ENCODE data around the gene F8. TPM values are rescaled to one million over a fixed set of nuclear protein-coding genes. Genes with fewer than 3 reads are reported as not detected.
"Not testable (repeated sequence)": the region's sequence is repeated elsewhere in the genome, so short reads cannot be mapped to it uniquely, and the experiment has no call there.

Gene F8
- total RNA-seq, 1 donor from 2014 or later: 5.2 TPM

DNA sequence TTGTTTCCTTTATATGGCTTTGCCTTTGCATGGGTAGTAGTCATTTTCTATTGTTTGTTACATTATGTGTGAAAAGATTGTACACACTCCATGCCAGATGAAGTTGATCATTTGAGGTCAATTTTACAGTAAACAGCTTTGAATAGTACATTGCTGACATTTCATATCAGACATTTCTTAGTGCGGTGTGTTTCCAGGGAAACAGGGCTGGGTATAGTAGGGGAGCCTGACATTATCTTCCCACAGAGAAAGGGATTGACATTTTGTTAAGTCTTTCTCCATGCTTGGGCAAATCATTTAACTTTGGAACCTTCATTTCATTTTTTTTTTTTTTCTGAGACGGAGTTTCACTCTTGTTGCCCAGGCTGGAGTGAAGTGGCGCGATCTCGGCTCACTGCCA lies 9.1 kb upstream of the F8 start:
- no peak for DNase-seq (ENCODE audit: low read depth)

DNA sequence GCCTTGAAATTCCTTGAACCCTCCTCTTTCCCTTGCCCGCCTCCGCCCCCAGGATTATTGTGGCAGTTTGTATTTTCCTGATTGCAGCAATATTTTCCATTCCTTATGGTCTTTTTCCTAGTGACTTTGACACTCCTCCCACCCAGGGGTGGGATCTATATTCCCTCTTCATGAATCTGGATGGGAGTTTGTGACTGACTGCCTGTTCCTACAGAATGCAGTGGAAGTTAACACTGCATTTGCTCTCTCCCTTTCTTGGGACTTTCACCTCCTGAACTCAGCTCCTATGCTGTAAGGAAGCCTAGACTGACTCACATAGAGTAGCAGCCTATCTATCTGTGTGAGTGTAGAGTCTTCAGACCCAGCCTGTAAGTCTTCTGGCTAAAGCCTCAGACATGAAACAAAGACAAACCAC lies 6.4 kb upstream of the F8 start:
- peak; percentile 46 for DNase-seq (ENCODE audit: low read depth)

DNA sequence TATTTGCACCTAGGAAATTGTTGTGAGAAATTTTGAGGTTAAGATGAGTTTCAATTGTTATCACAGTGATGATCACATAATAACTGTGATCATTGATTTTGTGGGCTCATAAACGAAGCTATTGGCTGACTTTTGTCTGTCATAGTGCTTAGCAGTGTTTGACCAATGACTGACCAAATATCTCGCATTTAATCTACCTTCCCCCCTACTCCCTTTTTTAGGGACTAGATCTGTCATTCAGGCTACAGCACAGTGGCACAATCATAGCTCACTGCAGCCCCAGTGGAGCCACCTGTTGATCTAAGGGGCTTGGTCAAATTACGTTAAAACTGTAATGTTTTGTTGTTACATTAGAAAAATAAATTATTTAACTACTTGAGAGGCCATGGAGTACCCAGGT lies 5.6 kb upstream of the F8 start:
- DNase-seq (ENCODE audit: low read depth): no peak

DNA sequence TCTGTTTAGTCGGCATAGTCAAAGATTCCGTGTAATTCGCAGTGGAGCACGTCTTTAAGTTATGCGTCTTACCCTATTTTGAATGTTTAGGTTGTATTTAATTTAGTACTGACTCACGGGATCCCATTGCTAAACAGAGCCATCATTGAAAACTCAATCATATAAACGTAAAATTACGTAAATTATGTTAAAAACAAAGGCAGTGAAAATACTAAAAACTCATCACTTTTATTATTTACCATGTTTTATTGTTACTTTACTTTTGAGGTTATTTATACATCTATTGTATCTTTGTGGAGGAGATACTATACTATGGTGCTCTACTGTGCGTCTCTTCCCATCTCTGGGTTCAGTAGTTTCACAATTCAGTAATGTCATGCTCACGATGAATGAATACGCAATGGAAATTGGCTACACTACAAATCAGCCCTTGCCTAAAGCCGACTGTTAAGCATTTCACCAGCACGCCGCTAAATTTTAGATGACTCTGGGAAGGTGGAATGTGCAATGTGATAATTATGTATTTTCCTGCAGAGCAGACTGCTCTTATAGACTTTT lies 5.1 kb upstream of the F8 start:
- DNase-seq (ENCODE audit: low read depth): peak; percentile 57

DNA sequence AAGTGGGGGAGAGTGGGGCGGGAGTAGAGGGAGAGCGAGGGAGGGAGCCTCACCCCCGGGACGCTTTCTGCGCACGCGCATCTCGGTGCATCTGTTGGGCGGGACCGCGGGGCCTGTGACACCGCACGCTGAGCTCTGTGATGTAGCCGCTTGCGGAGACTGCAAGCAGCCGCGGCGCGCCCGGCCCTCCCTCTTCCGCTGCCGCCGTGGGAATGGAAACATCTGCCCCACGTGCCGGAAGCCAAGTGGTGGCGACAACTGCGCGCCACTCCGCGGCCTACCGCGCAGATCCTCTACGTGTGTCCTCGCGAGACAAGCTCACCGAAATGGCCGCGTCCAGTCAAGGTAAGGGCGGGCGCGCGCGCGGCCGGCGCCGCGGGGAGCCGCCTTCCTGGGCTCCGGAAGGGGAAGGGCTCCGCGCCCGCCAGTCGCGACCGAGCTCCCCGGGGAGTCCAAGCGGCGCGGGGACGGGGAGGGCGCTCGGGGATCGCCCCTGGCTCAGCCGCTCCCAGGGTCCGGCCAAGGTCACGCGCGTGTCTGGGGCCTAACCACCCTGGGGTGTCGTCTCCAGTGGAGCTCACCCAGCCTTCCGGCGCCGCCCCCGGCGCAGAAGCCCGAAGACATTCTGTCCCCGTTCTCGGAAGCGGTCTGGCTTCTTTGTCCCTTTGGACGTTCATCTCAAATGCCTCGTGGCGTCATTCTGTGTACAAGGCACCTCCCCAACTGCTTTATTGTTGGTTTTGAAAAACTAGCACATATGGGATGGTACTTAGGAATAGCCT lies 4.4 kb upstream of the F8 start, which contains the start of gene FUNDC2:
Gene FUNDC2 (plus strand): TSS at position 118 of the 782 bp plus-strand sequence. CDS start 95 bp downstream, at position 213.
- peak; percentile 79 for DNase-seq (ENCODE audit: low read depth)

DNA sequence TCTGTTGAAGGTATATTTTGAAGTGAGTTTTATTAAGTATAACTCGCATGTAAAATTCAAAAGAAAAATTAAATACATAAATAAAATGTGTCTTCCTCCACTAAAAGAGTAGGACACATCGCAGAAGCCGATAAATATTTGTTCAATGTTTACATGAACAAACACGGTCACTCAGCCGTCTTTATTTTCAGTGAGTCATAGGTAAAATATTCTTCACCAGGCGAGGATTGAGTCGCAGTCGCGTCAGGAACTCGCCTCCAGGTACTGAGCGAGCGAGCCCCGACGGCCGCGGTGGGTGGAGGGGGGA lies 3.9 kb upstream of the F8 start:
- no peak for DNase-seq (ENCODE audit: low read depth)

DNA sequence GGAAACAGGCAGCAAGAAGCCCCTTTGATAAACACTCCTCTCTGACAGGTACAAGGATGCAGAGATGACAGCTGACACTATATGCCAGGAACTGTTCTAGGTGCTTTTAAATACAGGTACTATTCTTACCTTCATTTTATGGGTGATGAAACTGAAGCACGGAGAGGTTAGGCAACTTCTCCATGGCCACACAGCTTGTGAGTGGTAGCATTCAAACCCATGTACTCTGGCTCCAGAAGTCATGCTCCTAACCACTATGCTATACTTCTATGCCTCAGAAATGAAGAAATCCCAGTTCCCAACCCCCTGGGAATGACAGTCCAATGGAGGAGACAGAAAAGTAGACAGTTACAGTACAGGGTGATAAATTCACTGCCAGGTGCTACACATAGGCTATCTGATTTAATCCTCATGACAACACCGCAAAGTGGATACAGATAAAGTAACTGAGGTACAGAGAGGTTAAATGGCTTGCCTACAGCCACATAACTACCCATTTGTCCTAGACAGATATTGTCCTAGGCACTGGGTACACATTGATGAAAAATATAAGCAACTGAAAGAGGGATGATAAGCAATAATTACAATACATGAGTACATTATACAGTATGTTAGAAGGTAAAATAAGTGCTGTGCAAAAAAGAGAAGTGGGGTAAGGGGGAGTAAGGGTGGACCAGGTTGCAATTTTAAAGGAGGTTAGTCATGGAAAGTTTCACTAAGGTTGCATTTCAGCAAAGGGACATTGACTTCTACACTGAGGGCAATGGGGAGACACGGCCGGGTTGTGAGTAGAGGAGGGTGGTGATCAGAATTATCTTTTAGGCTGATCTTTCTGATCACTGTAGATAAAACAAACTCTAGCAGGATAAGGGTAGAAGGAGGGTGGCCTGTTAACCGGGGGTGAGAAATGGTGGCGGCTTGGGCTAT lies 1.6 kb upstream of the F8 start:
- DNase-seq (ENCODE audit: low read depth): no peak

DNA sequence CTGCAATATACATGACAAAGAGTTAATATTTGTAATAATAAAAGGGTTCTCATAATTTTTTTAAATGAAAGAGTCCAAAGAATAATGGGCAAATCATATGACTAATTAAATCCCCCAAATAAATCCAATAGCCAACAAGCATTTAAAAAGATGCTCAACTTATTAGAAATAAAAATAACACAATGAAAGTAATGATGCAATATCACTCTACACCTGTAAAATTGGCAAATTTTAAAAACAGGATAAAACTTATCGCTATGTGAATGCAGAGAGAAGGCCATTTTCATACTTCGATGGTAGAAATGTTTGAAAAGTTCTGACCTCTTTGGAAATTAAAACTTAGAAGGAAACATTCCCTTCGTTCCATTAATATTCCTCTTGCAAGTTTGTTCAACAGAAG lies 1.9 kb downstream of the F8 start:
- DNase-seq (ENCODE audit: low read depth): no peak

DNA sequence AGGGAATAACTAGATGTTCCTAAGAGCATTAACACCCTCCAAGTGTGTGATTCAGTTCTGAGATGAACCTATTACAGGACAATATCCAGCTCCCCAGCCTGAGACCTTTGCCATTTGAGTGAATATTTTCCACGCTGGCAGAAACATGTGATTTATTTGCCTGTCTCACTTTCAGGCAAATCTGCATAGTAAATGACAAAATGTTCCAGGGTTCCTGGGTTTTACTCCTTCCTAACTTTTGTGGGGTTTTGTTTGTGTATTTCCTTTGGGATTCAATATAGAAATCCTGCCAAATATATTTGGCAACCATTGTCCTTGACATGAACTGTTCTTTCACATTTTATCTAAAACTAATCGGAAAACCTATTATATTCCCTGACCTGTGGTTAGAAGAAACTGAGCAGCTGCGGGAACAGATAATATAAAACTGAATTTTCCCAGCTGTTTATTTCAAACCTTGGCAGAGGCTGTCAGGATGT lies 12.5 kb downstream of the F8 start:
- DNase-seq (ENCODE audit: low read depth): no peak

DNA sequence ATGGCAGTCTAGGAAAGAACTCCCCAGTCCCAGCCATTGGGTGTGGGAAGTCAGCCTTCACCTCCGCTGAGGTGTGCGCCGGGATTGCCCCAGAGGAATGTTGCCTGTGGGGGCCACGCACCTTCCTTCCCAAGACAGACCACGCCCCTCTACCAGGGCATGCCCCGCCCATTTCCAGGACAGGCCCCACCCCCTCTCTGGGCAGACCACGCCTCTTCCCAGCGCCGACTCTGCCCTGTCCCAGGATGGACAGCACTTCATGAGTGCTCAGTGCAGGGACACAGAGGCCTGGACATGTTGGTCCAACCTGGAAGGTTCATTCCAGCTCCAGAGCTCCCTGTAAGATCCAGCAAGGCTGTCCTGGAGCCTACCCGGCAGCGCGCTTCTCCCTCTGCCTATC lies 13.9 kb downstream of the F8 start:
- not testable (repeated sequence) for DNase-seq (ENCODE audit: low read depth)

DNA sequence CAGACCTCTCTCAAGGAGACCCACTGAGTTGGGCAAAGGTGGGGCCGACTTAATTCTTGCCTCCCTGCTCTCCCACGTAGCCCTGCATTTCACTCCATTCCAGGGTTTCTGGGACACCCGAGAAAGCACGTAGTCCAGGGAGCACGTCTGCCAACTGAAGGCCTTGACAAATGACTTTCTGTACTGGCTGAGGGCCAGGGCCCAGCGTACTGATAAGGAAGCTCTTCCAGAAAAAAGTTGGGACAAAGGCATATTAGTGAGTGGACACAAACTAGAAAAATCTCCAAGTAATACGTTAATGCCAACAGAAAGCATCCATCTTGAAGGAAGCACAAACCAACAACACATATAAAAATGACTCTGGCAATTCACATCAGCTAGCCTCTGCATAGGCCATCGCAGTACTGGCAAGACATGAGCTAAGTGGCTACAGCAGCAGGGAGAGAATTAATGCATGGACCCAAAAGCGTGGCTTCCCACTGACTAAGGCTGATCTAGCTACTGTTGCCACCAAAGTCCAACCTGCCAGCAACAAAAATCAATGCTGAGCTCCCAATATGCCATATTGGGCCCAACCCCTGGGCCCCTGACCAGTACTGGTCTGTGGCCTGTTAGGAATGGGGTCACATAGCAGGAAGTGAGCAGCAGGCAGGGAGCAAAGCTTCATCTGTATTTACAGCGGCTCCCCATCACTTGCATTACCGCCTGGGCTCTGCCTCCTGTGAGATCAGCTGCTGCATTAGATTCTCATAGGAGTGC lies 15.4 kb downstream of the F8 start:
- not testable (repeated sequence) for DNase-seq (ENCODE audit: low read depth)

DNA sequence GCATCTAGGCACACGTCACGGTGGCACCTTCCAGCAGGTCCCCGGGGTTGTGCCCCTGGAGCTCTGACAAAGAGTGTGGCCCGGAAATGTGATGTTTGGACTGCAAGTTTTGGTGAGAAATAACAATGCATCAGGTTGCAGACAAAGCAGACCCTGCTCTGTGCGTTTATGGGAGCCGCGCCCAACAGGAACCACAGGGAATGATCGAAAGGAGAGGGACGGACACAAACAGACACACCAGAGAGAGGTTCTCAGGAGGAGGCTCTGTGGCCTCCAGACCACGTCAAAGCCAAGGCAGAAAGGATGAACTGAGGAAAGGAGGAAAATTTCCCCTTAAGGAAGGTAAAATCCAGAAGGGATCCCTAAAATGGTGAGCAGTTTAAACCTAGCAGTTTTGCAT lies 16.1 kb downstream of the F8 start:
- DNase-seq (ENCODE audit: low read depth): not testable (repeated sequence)

DNA sequence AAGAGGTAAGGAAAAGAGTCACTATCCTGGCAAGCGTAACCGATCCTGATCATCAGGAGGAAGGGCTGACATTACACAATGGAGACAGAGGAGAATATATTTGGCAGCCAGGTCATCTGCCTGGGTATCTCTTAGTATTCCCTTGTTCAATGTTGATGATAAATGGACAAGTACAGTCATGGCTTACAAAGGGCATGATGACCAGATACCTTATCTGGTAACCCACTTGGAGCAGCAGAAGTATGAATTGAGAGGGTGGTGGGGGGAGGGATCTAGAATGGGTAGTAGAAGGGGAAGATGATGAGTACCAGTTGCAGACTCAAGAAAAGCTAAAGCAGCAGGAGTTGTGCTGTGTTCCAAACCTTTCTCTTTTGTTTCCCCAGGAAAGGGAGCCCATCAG lies 17.3 kb downstream of the F8 start:
- no peak for DNase-seq (ENCODE audit: low read depth)

DNA sequence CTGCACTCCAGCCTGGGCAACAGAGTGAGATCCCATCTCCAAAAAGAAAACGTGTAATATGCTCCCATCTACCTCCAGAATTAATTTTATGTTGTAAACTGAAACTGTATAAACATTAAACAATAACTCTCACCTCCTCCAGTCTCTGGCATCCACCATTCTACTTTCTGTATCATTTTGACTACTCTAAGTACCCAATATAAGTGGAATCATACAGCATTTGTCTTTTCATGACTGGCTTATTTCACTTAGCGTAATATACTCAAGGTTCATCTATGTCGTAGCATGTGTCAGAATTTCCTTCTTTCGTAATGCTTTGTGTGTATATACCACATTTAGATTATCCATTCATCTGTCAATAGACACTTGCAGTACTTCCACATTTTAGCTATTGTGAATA lies 20.6 kb downstream of the F8 start:
- DNase-seq (ENCODE audit: low read depth): no peak

DNA sequence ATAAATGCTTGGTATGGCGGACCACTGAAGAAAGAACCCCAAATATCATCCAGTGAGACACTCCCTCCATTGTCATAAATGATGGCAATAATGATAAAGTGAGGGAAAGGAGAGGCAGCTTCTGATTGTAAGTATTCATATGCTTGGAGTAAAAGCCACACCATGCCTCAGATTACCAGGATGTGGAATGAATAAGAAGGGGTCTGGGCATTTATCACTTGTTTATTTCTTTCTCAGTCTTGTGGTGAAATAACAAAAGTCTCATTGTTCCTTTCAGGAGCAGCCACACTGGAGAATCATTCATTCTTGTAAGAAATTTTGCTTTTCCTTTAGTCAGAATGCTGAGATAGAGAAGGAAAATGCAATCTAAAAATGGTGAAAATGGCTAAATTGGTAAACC lies 21.7 kb downstream of the F8 start:
- no peak for DNase-seq (ENCODE audit: low read depth)

DNA sequence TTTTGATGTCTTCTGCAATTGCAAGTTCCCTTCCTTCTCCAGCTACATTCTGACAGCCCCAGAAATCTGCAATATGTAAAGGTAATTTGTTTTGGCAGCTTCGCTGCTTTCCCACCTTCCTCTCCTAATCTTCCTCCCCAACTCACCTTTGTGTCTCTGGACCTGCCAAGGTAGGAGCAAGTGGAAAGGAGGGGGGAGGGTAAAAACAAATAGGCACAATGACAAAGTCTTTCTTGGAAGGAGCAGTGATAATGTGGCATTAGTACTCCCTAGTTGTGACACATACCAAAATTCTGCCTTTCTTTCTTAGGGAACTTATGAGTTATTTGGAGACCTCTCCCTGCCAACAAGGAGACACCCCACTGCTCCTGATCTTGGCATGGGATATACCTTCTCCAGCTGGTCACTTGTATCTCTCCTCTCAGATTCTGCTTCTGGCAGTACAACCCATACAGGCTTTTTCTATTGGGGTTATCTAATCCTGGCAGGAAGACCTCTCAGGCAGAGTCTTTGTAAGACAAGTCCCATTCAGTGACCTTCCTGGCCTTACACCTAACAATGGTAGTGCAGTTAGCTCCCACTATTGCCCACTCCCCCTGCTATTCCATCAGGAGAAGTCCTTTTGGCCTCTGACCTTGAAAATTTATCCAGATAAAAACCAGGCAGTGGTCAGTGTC lies 24.2 kb downstream of the F8 start:
- no peak for DNase-seq (ENCODE audit: low read depth)

DNA sequence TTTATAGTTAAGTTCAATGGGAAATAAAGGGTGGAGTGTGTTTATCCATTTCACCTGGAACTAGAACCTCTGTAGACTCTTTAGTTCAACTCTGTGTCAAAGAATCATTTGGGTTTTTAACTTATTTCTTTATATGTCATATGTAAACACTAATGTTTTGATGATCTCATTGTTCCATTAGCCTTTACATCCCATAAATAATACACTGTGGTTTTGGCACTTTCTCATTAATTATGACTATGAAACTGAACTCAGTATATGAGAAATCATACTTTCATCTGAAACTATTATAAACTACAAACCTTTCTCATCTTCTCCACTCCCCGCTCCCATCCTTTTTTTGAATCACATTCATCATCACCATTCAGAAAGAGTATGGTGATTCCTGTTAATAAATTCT lies 31.0 kb downstream of the F8 start:
- DNase-seq (ENCODE audit: low read depth): no peak

DNA sequence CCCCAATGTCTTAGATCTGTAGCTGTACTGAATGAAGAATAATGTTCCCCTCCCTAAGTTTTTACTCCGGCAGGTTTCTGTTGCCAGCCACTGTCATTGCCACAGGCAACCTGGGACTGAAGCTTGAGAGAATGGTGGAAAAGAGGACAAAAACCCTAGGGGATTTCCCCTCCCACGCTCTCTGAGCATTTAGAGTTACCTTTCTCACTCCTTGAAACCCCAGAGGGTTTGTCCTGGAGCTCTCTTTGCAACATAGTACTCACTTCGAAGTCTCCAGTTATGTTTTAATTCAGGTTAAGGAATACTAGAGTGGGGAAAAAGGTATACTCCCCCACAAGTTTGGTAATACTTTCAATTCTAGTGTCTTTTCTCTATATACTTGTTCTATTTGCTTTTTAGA lies 31.5 kb downstream of the F8 start:
- DNase-seq (ENCODE audit: low read depth): no peak

DNA sequence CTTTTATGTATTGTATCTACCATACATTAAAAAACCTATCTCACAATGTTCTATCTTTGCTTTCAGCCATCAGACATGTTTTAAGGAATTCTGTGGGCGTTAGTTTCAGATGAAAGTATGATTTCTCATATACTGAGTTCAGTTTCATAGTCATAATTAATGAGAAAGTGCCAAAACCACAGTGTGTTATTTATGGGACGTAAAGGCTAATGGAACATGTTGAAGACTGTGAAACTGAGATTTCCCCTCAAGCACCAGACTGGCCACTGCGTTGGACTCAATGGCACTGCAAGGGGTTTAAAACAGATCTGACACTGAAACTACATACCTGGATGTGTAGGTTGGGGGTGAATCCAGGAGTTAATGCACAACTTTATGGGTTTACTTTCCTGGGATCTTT lies 32.0 kb downstream of the F8 start:
- DNase-seq (ENCODE audit: low read depth): no peak

DNA sequence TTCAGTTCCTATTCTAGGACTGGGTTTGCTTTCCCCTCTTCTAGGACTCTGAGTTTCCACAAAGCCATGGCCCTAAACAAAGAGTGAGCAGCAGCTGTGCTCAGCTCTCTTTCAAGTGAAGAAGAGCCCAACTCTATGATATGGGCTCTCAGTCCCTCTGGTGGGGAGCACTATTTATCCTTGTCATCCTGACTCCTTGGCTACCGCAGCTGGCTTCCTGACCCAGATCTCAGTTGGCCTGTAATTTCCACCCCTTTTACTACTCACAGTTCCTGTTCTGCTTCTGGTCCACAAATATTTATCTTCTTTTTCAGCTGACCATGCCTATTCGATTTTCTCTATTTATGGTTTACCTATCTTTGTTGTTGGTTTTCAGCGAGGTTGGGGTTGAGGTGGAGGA lies 33.8 kb downstream of the F8 start:
- no peak for DNase-seq (ENCODE audit: low read depth)

DNA sequence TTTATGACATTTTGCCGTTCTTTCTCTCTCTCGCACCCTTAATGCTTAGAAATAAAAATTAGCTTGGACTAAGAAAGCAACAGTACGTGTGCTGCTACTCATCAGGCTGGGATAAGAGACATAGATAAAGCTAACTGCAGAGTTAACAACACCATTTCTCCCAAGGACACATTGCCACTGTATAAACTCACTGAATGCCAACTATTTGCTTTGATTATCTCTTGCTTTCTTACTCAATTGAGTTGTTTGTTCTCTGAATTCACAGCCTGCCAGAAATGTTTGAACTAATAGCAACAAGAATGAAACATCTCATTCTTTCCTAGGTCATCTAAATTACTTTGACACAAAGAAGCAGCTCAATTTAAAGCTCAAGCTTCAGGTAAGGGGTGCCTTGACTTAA lies 34.6 kb downstream of the F8 start:
- DNase-seq (ENCODE audit: low read depth): no peak
